ENCODE measurements around the gene PEA15.

PEA15 gene

GRCh38 chr1:160244209-160244608, 39.0 kb downstream of the PEA15 start:
- no peak for DNase-seq

- DNase-seq, result no peak
Observed at GRCh38 chr1:160245434-160245833, 40.2 kb downstream of the PEA15 start.

GRCh38 chr1:160247053-160247452, 41.9 kb downstream of the PEA15 start:
- DNase-seq, result no peak

GRCh38 chr1:160251011-160251410, 45.8 kb downstream of the PEA15 start:
- no peak for DNase-seq

- DNase-seq, result peak; percentile 76
Observed at GRCh38 chr1:160251687-160252526, 46.7 kb downstream of the PEA15 start.

GRCh38 chr1:160255781-160256300, 50.7 kb downstream of the PEA15 start:
- DNase-seq, result no peak

- DNase-seq, result no peak
Observed at GRCh38 chr1:160256396-160257046, 51.3 kb downstream of the PEA15 start.

GRCh38 chr1:160257411-160258015, 52.3 kb downstream of the PEA15 start:
- no peak for DNase-seq

GRCh38 chr1:160258177-160258798, 53.1 kb downstream of the PEA15 start:
- no peak for DNase-seq

- peak; percentile 62 for DNase-seq
Observed at GRCh38 chr1:160260406-160261382, 55.5 kb downstream of the PEA15 start.

GRCh38 chr1:160261556-160261892, 56.3 kb downstream of the PEA15 start:
- peak; percentile 77 for DNase-seq

GRCh38 chr1:160261893-160262794, 57.0 kb downstream of the PEA15 start, which contains the start of gene DCAF8:
DCAF8 (minus strand) TSS chr1:160262549; CDS start chr1:160244008, 18,541 bp downstream.
- DNase-seq, result peak; percentile 98

- no peak for DNase-seq
Observed at GRCh38 chr1:160264795-160265307, 59.7 kb downstream of the PEA15 start.
